Right ventricle myocardium inferior (tissue), 1 donor: Measurements from ENCODE around the gene ITGB1BP1. TPM values are rescaled to one million over a fixed set of nuclear protein-coding genes. Genes with fewer than 3 reads are reported as not detected.

Experiments used
- ATAC-seq: fragments of 200-7000 bp; cut with Tn5 transposase; one replicate; pipeline ENCODE4 v1.9.1; 2020; ENCODE audit warnings: mild to moderate bottlenecking, moderate library complexity
- DNase-seq: peaks from one replicate; pipeline ENCODE4 v3.0.0; 2021; ENCODE audit errors: missing footprints
- intact Hi-C: fragments of 100-400 bp; cut with DNase I; formaldehyde crosslinking; loops from one replicate; pipeline ENCODE4 v1.11.0; 2022
- total RNA-seq: library from RNA; stranded (reverse); fragmentation: NEBNext Ultra II Directional; extraction: Animal tissue kit (Norgen Biotek cat#: 25700); gene quantifications from one replicate; pipeline ENCODE4 v1.2.1, GENCODE V29; 2021
- donor health status: DM: no; HTN: yes; CAD: no; lungs with severe emphysema.

Gene ITGB1BP1
- total RNA-seq, 1 donor from 2014 or later, result 93.1 TPM

- DNase-seq (no peak), ATAC-seq (no peak)
- intact Hi-C loops, result no loop called here
Measured at GRCh38 chr2:9385841-9386240, 37.5 kb downstream of the ITGB1BP1 start.

- intact Hi-C loops, result no loop called here
Measured at GRCh38 chr2:9384521-9384920, 38.8 kb downstream of the ITGB1BP1 start.

GRCh38 chr2:9382604-9383235, 40.6 kb downstream of the ITGB1BP1 start:
- no peak for ATAC-seq
- no peak for DNase-seq
- intact Hi-C loops, result no loop called here

More at GRCh38 chr2:9384521-9384920, 38.8 kb downstream of the ITGB1BP1 start:
- ATAC-seq (no peak), DNase-seq (no peak)

- intact Hi-C loops, result no loop called here
- ATAC-seq (peak; percentile 74), DNase-seq (no peak)
Measured at GRCh38 chr2:9380702-9381628, 42.4 kb downstream of the ITGB1BP1 start.

- ATAC-seq (no peak), DNase-seq (no peak)
- intact Hi-C loops, result loop anchor here (10.0 kb wide), 1 partner anchor 235 kb away; no protein-coding TSS in a partner anchor
Measured at GRCh38 chr2:9379391-9379755, 44.0 kb downstream of the ITGB1BP1 start.

GRCh38 chr2:9378433-9379390, 44.6 kb downstream of the ITGB1BP1 start:
- DNase-seq (peak; percentile 88), ATAC-seq (peak; percentile 85)
- intact Hi-C loops, result loop anchor here (10.0 kb wide), 1 partner anchor 234 kb away; no protein-coding TSS in a partner anchor

GRCh38 chr2:9377461-9378097, 45.7 kb downstream of the ITGB1BP1 start:
- DNase-seq, result no peak
- no peak for ATAC-seq
- intact Hi-C loops, result loop anchor here (10.0 kb wide), 1 partner anchor 233 kb away; no protein-coding TSS in a partner anchor

GRCh38 chr2:9375857-9376428, 47.4 kb downstream of the ITGB1BP1 start:
- no peak for DNase-seq
- ATAC-seq, result no peak
- intact Hi-C loops, result loop anchor here (10.0 kb wide), 1 partner anchor 231 kb away; no protein-coding TSS in a partner anchor

GRCh38 chr2:9374071-9374730, 49.1 kb downstream of the ITGB1BP1 start:
- DNase-seq, result no peak
- intact Hi-C loops, result loop anchor here (10.0 kb wide), 1 partner anchor 229 kb away; no protein-coding TSS in a partner anchor
- ATAC-seq, result no peak

- intact Hi-C loops, result loop anchor here (10.0 kb wide), 1 partner anchor 229 kb away; no protein-coding TSS in a partner anchor
- ATAC-seq (no peak), DNase-seq (no peak)
Measured at GRCh38 chr2:9373476-9373875, 49.9 kb downstream of the ITGB1BP1 start.

GRCh38 chr2:9373047-9373446, 50.3 kb downstream of the ITGB1BP1 start:
- no peak for ATAC-seq
- intact Hi-C loops, result loop anchor here (10.0 kb wide), 1 partner anchor 228 kb away; no protein-coding TSS in a partner anchor
- DNase-seq, result no peak

GRCh38 chr2:9370746-9371145, 52.6 kb downstream of the ITGB1BP1 start:
- DNase-seq (no peak), ATAC-seq (no peak)
- intact Hi-C loops, result loop anchor here (10.0 kb wide), 1 partner anchor 226 kb away; no protein-coding TSS in a partner anchor

- intact Hi-C loops, result no loop called here
- ATAC-seq (no peak), DNase-seq (no peak)
Measured at GRCh38 chr2:9366026-9366425, 57.3 kb downstream of the ITGB1BP1 start.

- no peak for DNase-seq
- intact Hi-C loops, result no loop called here
- ATAC-seq, result peak; percentile 42
Measured at GRCh38 chr2:9365498-9366019, 57.8 kb downstream of the ITGB1BP1 start.

- no peak for DNase-seq
- intact Hi-C loops, result no loop called here
- peak; percentile 40 for ATAC-seq
Measured at GRCh38 chr2:9364791-9365497, 58.4 kb downstream of the ITGB1BP1 start.

GRCh38 chr2:9364373-9364772, 59.0 kb downstream of the ITGB1BP1 start:
- intact Hi-C loops, result no loop called here
- DNase-seq, result no peak
- no peak for ATAC-seq
